Measurements from ENCODE around the gene RASGRP3. TPM values are rescaled to one million over a fixed set of nuclear protein-coding genes. Genes with fewer than 3 reads are reported as not detected.

RASGRP3 gene
- total and polyA plus RNA-seq, 2 of the 13 experiments (the other 11 are each of a cell fraction or from before 2014, with no cell fraction given): 0.01 TPM; not detected in 1

GRCh38 chr2:33459745-33460144, 16.7 kb upstream of the RASGRP3 start:
- BruUV-seq (replicated peaks): no TSS peak
- DNase-seq (ENCODE audit: low spot score): no peak
- no peaks in the 10 kb centered on the region for H3K27me3 ChIP-seq (ENCODE audit: control insufficient read depth in 1 of 2, insufficient read depth in 2 of 2, low read length in 2 of 2)
- H2AFZ ChIP-seq (ENCODE audit: low read length): no peak overlapping the region
- ATAC-seq: no peak
- 26% methylated on average over 2 of the region's 2 CpGs for WGBS (ENCODE audit: low lambda C conversion rate)
- H3K4me1 ChIP-seq (ENCODE audit: insufficient read depth, low read length): no peaks in the 10 kb centered on the region
- H4K20me1 ChIP-seq (ENCODE audit: insufficient read depth, low read length): no peaks in the 10 kb centered on the region
- ChIA-PET CTCF (ENCODE audit: low intra/inter-chr PET ratio, low total read pairs) (no interaction called here), POLR2A (no interaction called here)
- in situ Hi-C loops (cut with HindIII; ENCODE audit: extremely low pct_ligation_motif_present, low pct_unique_long_range_greater_than_20kb): no loop called here
- H3K79me2 ChIP-seq (ENCODE audit: insufficient read depth, low read length): no peaks in the 10 kb centered on the region
- H3K9me3 ChIP-seq (ENCODE audit: low read length): no peaks in the 10 kb centered on the region
- no peak overlapping the region for H3K4me3 ChIP-seq (replicated peaks in 1 of 3; ENCODE audit: insufficient read depth in 1 of 3, low read depth in 2 of 3, low read length in 3 of 3)
- no peak overlapping the region for H3K27ac ChIP-seq (ENCODE audit: extremely low read length, insufficient read depth, low read length)
- no peak for FAIRE-seq
- intact Hi-C loops (cut with micrococcal nuclease; ENCODE audit: unreplicated experiment): no loop called here
- H3K4me2 ChIP-seq (ENCODE audit: low read depth, low read length): no peak overlapping the region
- H3K9ac ChIP-seq (ENCODE audit: insufficient read depth, low read depth, low read length): no peak overlapping the region
- H3K36me3 ChIP-seq (replicated peaks in 1 of 2; ENCODE audit: control insufficient read depth in 1 of 2, insufficient read depth in 2 of 2, low read length in 2 of 2): no peaks in the 10 kb centered on the region
- TF ChIP-seq DNMT3B (CRISPR knock-in tag; conservative IDR thresholded peaks at IDR 0.05): no peak
- no peak for TF ChIP-seq ARID5B (CRISPR knock-in tag; IDR thresholded peaks at IDR 0.05)
- no peak for TF ChIP-seq ZBTB10 (CRISPR knock-in tag; IDR thresholded peaks at IDR 0.05; ENCODE audit: borderline replicate concordance)
- TF ChIP-seq ZNF280B (CRISPR knock-in tag; IDR thresholded peaks at IDR 0.05; ENCODE audit: borderline replicate concordance): no peak
- TF ChIP-seq STAT5B (CRISPR knock-in tag; IDR thresholded peaks at IDR 0.05): no peak
- TF ChIP-seq ZFYVE20 (CRISPR knock-in tag; IDR thresholded peaks at IDR 0.05; ENCODE audit: borderline replicate concordance, low read depth): no peak
- TF ChIP-seq RERE (CRISPR knock-in tag; IDR thresholded peaks at IDR 0.05; ENCODE audit: low read depth): no peak
- no peak for TF ChIP-seq GPN1 (CRISPR knock-in tag; IDR thresholded peaks at IDR 0.05; ENCODE audit: borderline replicate concordance)
- TF ChIP-seq ZNF644 (CRISPR knock-in tag; IDR thresholded peaks at IDR 0.05; ENCODE audit: low read depth): no peak
